GM13976 (cell line): Measurements from ENCODE around the gene SNTG2.

Experiments
- DNase-seq: peaks from one replicate; pipeline ENCODE4 v3.0.0; 2012; ENCODE audit warnings: low spot score
- in situ Hi-C: fragments of 300-500 bp; cut with MboI; formaldehyde crosslinking; loops from one replicate; pipeline ENCODE4 v1.12.0; 2022; ENCODE audit warnings: low sequenced_read_pairs, mixed read lengths, inconsistent platforms; ENCODE audit not compliant: unreplicated experiment
- TF ChIP-seq, protein P1 (sequence below): IDR thresholded peaks from 2 replicates; pipeline ENCODE4 v1.5.1; 2012; ENCODE audit warnings: borderline replicate concordance, mild to moderate bottlenecking; ENCODE audit not compliant: insufficient read depth; ENCODE audit errors: extremely low read depth, missing control alignments, control extremely low read depth

The SNTG2 gene

DNA sequence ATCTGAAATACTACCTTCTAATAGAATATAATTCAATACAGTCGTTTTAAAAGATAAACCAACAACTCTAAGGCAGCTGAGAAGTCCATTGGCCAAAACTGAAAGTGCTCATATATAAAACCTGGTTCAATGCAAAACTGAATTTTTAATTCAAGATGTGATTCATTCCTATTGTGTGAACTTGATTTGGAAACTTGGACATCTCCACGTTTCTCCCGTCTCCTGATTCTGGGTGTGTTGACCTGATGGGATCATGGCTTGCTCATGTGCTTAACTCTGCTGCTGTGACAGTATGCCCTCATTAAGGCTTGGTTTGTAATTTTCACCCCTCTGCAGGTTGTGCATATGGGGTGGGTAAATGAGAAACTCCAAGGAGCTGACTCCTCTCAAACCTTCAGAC is 296.3 kb downstream of the SNTG2 start:
- no peak for DNase-seq
- in situ Hi-C loops = no loop called here
- TF ChIP-seq, protein P1, sequence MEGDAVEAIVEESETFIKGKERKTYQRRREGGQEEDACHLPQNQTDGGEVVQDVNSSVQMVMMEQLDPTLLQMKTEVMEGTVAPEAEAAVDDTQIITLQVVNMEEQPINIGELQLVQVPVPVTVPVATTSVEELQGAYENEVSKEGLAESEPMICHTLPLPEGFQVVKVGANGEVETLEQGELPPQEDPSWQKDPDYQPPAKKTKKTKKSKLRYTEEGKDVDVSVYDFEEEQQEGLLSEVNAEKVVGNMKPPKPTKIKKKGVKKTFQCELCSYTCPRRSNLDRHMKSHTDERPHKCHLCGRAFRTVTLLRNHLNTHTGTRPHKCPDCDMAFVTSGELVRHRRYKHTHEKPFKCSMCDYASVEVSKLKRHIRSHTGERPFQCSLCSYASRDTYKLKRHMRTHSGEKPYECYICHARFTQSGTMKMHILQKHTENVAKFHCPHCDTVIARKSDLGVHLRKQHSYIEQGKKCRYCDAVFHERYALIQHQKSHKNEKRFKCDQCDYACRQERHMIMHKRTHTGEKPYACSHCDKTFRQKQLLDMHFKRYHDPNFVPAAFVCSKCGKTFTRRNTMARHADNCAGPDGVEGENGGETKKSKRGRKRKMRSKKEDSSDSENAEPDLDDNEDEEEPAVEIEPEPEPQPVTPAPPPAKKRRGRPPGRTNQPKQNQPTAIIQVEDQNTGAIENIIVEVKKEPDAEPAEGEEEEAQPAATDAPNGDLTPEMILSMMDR = no peak

DNA sequence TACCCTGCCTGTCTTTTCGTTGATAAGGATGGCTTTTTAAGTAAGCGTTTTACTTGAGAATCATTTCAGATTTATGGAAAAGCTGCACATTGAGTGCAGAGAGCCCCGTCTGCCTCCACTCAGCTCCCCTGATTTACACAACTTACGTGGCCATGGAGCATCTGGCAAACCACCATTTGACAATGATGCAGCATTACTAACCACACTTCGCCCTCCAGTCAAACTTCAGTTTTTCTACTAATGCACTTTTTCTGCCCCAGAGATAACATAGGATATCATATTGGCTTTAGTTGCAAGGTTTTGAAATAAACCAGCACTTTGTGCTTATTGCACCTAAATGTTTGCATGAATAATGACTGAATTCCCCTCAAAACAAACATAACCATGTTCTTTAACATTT is 297.5 kb downstream of the SNTG2 start:
- no peak for DNase-seq
- TF ChIP-seq, protein P1 = no peak
- in situ Hi-C loops = no loop called here

DNA sequence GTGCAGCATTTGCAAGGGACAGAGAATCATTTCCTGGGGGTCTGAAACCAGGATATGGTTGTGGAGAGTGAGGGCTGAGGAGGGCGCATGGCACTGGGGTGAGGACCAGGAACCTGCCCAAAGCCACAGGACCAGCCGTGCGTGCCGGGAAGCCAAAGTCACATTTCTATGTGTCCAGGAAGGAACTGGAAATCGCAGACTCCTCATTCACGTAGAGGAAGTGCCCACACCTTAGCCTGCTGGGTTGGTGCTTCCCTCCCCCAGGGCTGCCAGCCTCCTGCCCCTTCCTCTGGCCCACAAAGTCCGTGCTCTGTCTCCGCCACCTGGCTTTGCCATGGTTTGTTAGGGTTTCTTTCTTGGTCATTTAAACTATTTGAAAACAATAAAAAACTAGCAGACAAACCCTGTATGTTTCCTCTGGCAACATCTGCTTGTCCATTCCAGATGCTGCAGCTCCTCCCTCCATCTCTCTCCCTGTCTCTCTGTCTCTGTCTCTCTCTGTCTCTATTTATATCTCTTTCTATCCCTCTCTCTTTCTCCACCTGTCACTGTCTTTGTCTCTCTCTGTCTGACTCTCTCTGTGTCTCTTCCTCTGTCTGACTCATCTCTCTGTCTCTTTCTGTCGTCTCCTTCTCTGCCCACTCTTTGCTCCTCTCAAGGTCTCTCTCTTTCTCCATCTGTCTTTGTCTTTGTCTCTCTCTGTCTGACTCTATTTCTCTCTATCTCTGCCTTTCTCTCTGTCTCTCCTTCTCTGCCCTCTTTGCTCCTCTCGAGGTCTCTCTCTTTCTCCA is 299.4 kb downstream of the SNTG2 start:
- in situ Hi-C loops = no loop called here
- TF ChIP-seq, protein P1 = no peak
- DNase-seq = no peak

DNA sequence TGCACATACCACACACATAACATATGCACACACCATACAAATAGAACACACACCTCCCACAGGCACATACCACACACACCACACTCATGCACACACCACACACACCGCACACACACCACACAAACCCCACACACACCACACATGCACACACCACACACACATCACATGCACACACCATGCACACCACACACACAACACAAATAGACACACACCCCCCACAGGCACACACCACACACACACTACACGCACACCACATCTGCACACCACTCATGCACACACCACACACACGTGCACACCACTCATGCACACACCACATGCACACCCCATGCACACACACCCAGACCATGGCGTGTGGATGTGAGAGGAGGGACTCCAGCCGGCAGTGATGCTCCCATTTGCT is 300.9 kb downstream of the SNTG2 start:
- no peak for DNase-seq
- TF ChIP-seq, protein P1 = no peak
- in situ Hi-C loops = no loop called here

DNA sequence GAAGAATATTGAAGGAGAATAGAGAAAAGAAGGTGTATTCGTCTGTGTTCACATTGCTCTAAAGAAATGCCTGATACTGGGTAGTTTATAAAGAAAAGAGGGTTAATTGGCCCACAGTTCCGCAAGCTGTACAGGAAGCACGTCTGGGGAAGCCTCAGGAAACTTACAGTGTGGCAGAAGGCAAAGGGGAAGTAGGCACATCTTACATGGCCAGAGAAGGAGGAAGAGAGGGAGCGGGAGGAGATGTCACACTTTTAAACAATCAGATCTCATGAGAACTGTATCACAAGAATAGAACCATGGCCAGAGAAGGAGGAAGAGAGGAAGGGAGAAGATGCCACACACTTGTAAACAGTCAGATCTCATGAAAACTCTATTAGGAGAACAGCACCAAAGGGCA is 303.0 kb downstream of the SNTG2 start:
- TF ChIP-seq, protein P1 = no peak
- DNase-seq = no peak
- in situ Hi-C loops = no loop called here

DNA sequence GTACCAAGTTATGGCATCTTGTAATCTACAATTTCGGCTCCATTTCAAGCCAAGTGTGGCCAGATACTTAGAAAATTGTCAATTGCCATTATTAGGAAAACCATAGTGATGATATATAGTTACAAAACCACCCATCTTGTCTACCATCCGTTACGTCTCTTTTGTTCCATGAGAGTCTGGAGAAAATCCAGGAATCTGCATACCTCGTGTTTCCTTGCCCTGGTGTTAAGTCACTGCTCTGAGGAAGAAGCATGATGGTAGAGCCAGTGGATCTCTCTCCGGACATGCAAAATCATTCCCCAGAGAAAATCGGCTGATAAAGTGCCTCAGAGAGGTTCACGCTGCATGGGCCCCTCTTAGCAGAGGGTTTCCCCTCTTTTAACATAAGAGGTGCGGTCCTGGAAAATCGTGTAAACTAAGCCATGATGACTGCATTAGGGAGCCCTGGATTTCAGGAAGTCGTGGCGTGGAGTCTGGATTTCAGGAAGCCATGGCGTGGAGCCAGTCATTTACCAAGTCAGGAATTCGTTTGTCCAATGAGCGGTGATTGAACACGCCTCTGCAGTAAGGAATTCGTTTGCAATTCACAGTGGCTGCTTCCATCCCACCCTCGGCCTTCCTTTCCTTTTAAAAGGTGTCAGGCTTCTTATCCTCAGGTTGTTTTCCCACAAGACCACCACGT is 304.2 kb downstream of the SNTG2 start:
- TF ChIP-seq, protein P1 = no peak
- in situ Hi-C loops = no loop called here
- no peak for DNase-seq
